GM20000 (cell line): Measurements from ENCODE around the gene ADAMTS20.

ENCODE experiments used
- DNase-seq: peaks from one replicate; pipeline ENCODE4 v3.0.0; 2012; ENCODE audit warnings: low spot score
- TF ChIP-seq, protein P1 (sequence below): IDR thresholded peaks from 2 replicates; pipeline ENCODE4 v1.5.1; 2012; ENCODE audit warnings: mild to moderate bottlenecking, control low read depth; ENCODE audit errors: extremely low read depth, missing control alignments

The ADAMTS20 gene

DNA sequence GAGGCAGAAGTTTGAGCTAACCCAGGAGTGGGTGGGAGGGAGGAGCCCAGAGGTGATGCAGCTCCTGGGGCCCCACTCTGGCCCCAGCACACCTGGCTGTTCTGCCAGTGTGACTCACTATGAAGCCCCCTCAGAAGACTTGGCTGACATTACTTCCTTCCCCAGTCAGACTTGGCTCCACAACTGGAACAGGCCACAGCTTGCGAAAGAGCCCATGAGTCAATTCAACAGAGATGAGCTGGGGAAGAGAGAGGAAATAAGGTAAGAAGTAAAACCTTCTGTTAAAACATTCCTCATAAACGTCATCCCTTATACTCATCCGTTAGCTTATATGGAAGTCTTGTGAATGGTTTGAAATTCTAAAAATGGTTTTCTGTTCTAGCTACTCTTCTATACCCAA, 245.9 kb downstream of the ADAMTS20 start:
- no peak for DNase-seq
- TF ChIP-seq, protein P1, sequence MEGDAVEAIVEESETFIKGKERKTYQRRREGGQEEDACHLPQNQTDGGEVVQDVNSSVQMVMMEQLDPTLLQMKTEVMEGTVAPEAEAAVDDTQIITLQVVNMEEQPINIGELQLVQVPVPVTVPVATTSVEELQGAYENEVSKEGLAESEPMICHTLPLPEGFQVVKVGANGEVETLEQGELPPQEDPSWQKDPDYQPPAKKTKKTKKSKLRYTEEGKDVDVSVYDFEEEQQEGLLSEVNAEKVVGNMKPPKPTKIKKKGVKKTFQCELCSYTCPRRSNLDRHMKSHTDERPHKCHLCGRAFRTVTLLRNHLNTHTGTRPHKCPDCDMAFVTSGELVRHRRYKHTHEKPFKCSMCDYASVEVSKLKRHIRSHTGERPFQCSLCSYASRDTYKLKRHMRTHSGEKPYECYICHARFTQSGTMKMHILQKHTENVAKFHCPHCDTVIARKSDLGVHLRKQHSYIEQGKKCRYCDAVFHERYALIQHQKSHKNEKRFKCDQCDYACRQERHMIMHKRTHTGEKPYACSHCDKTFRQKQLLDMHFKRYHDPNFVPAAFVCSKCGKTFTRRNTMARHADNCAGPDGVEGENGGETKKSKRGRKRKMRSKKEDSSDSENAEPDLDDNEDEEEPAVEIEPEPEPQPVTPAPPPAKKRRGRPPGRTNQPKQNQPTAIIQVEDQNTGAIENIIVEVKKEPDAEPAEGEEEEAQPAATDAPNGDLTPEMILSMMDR = no peak

DNA sequence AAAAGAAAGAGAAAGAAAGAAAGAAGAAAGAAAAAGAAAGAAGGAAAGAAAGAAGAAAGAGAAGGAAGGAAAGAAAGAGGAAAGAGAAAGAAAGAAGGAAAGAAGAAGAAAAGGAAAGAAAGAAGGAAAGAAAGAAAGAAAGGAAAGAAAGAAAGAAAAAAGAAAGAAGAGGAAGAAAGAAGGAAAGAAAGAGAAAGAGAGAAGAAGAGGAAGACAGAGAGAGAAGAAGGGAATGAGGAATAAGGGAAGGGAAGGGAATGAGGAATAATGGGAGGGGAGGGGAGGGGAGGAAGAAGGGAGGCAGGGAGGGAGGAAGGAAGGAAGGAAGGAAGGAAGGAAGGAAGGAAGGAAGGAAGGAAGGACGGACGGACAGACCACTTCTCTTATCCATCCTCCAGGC, 246.9 kb downstream of the ADAMTS20 start:
- DNase-seq = no peak
- TF ChIP-seq, protein P1 = no peak
